HG03159 (cell line): ENCODE data around the gene PRM3.

ENCODE experiments used
- ATAC-seq: cut with Tn5 transposase; IDR thresholded peaks from one replicate; pipeline ENCODE4 v1.9.1; 2021; ENCODE audit warnings: mild to moderate bottlenecking, moderate library complexity; ENCODE audit not compliant: unreplicated experiment

PRM3 gene

DNA sequence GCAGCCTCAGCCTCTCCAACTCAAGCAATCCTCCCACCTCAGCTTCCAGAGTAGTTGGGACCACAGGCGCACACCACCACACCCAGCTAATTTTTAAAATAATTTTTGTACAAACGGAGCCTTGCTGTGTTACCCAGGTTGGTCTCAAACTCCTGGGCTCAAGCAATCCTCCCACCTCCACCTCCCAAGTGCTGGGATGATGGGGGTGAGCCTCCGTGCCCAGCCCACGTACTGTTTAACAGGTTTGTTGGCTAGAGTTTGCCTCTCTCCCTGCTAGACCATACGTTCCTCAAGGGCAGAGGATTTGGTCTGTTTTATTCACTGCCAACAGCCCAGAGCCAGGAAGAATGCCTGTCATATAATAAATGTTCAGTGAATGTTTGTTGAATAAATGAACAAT is 44.0 kb downstream of the PRM3 start:
- no peak for ATAC-seq

DNA sequence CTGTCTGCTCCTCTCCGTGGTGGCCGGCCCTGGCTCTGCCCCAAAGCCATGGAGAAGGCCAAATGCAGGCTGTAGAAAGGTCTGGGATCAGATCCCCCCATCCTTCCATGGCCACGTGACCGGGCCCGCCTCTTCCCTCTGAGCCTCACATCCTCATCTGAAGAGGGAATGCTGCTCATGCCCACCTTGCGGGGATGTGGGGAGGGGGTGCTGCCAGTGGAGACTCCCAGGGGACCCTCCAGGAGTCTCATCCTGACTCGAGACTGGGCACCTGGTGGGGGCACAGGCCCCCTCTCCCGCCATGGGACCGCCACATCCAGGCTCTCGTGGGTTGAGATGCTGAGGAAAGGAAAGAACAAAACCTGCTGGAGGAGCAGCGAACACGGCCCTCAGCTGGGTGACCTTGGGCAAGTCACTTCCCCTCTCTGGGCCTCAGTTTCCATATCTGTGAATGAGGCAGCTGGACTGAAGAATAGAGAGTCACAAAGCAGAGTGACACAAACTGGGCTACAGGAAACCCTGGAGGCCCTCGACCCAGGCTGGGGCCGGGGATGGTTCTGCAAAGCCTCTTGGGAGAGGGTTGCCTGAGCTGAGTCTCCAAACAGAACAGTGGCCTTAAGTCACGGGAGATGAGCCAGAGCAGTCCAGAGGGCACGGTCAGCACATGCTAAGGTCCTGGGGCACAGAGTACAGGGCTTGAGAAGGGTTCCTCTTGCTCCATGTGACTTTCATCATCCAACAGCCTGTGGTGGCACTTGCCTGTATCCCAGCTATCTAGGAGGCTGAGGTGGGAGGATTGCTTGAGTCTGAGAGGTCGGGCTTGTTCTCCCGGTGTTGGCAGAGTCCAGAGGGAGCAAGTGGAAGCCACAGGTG is 47.5 kb downstream of the PRM3 start:
- ATAC-seq = no peak

DNA sequence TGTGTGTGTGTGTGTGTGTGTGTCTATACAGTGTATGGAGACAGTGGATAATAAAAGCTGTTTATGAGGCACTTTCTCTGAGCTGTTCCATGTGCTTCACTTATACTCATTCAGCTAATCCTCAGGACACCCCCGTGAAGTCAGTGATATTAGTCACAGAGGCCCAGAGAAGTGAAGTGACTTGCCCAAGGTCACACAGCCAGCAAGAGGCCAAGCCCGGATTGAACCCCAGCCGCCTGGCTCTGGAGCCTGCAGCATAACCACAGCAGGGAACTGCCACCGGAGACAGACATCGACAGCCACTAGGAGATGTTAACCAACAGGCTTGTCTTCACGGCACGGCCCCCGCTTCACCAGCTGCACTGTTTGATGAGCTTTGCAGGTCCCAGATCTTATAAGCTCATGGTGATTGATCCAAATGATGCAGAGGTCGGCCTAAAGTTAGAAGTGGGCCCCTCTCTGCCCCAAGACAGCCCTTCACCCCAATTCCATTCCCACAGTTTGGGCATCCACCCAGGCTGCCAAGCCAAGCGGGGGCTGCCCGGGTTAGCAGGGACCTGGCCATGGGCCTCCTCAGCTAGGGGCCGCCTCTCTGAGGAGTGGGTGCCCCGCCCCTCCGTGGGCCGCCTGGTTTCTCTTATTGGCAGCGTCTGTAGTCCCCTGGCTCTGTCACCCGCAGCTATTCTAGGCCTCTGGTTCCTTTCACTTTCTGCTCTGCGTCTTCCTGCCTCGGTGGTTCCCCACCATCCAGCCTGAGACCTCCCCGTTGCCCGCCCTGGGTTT is 48.3 kb downstream of the PRM3 start:
- peak; percentile 81 for ATAC-seq

DNA sequence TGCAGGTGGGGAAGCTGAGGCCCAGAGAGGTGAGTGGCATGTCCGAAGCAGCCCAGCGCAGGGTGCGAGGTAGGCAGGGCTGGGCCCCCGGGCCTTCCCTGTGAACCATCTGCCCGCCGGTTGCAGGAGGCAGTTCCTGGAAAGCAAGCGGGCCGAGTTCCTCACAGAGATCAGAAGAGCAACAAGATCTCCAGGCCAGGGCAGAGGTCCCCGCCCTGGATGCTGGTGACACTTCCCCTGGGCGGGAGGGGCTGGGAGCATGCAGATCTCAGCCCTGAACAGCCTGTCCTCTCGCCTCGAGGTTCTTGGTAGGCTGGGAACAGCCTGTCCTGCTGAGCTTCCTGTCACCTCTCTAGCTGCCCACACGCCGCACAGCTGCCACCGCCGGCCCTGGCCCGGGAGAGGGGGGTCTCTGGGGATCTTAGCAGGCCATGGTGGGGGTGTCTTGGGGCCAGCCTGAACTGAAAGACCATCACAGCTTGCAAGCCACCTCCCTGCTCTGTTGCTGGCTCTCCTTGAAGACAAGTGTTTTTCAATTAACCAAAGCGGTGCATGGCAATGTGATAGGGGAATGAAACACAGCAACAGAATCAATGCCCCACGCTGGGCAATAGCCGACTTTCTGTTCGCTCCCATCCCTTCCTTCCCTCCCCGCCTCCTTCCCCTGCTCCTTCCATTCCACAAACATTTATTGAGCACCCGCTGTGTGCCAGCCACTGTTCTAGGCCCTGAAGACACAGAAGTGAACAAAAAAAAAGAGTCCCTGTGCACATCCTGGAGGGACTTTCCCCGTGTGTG is 49.1 kb downstream of the PRM3 start:
- peak; percentile 37 for ATAC-seq
